CD4-positive, alpha-beta T cell treated with Interleukin-17A for 4 hours (primary cell): ENCODE measurements around the gene TIGD3.

Source experiments
- DNase-seq: peaks from one replicate; pipeline ENCODE4 v3.0.0-alpha.2; 2020; ENCODE audit warnings: mixed read lengths

TIGD3 gene, protein sequence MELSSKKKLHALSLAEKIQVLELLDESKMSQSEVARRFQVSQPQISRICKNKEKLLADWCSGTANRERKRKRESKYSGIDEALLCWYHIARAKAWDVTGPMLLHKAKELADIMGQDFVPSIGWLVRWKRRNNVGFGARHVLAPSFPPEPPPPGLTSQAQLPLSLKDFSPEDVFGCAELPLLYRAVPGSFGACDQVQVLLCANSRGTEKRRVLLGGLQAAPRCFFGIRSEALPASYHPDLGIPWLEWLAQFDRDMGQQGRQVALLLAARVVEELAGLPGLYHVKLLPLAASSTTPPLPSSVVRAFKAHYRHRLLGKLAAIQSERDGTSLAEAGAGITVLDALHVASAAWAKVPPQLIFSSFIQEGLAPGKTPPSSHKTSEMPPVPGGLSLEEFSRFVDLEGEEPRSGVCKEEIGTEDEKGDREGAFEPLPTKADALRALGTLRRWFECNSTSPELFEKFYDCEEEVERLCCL

DNA sequence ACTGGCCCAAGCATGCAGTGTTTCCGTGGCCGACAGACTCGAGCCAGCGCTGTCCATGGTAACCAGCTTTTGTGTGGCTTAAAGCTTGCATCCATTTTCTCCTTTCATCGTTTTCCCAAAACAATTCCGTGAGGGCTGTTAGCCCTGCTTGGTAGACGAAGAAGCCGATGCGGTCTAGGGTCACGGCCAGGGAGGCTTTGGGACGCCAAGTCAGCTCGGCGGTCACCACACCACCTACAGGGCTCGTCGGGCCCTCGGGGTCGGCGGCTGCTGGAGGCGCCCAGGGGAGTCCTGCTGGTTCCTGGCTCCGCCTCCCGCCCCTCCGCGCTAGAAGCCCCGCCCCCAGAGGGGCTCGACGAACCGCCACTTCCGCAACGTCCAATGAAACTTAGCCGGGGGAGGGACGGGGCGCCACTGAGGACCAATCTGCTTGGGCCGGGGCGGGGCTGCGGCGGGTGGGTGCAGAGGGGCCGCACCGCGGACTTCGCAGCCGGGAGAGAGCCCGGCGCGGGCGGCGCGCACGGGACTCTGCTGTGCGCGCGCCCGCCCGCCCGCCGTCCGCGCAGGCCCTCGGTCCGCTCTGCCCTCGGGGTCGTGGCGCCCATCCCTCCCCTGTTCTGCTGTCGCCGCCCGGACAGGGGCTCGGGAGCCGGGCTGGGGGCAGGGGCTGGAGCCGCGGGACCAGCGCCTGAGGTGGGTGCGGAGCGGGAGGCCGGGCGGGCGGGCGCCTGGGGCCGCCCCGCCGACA lies at the start of gene TIGD3:
Gene TIGD3 (plus strand): TSS at position 487 of the 748 bp plus-strand sequence. CDS start 1,058 bp downstream, outside the sequence.
- peak; percentile 99 for DNase-seq

DNA sequence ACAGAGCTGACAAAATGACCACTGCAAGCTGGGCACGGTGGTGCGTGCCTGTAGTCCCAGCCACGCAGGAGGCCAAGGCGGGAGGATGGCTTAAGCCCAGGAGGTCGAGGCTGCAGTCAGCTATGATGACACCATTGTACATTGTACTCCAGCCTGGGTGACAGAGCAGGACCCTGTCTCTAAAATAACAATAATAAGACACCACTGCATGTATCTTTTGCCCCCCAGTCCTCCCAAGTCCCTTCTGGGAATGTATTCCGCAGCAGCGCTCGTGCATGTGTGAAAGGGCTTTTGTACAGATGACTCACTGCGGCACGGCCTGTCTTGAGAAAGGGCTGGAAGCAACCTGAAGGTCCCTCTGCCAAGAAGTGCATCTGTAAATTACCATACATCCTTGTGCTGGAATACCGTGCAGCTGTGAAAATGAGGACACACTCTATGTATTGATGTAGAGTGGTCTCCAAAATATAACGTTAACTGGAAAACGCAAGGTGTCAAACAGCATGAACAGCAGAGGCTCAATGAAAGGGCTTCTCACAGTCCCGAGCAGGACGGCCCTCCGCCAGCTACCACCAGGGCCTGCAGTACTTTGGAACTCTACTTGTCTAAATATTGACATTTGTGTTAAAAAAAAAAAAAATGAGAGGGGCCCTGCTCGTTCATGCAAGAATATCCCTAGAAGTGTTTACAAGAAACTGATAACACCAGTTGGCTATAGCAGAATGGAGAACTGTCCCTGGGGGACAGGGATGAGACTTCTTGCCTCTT lies 48.9 kb upstream of the TIGD3 start:
- DNase-seq = no peak

DNA sequence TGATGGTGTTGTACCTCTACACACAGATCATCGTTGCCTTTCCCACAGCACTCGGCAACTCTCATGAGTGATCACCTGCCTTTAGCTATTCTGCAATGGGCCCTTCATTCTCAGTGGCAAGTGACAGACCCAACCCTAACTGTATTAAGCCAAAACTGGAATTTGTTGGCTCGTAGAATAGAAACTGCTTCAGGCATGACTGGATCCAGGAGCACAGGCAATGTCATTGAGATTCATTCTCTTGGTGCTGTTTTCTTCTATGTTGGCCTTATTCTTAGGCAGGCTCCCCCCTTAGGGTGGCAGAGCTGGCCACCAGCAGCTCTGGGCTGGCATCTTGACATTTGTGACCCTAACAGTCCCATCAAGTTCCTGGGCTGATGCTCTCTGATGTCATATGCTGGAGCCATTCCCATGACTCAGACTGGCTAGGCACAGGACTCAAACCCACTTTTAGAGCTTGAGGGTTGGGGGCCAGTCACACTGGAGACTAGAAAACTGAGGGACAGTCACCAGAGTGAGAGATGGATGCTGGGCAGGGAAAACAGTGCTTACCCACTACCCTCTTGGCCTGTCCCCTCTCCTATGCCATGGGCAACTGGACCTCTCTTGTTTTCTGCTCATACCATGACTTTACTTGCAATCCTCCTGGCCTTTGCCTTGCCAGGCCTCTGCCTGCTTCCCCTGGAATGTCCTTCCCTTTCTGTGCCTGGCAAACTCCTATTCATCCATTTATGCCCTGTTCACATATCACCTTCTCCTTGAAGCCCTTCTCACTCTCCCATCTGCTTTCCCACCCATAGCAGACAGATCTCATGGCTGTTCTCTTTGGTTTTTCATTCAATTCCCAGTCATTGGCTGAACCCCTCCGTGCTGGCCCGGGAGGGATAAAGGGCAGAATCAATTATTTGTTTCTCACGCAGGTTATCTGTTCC lies 47.0 kb upstream of the TIGD3 start:
- DNase-seq = no peak

DNA sequence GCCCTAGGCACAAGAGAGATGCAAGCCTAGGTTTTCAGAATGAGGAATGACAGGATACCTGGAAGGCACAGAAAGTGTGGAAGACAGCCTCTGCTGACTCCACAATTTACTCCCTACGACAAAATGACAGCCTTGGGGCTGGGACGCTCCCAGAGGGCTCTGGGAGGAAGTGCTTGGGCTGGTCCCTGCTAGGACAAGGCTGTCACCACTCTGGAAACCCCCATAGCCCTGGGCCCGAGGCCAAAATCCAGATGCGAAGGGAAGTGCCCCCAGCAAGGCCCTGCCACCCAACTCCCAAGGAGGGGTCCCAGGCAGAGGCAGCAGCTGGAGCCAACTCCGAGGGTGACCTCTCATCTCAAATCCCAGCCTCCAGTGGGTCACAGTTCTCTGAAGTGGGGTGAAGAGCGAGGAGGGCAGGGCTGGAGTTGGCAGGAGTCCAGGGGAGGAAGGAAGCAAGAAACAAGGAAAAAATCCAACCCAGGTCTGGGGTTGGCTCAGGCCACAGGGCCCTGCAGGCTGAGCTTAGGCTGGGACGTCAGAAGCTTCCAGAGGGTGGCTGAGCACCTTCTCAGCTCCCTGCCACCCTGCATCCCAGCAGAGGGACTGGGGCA lies 46.2 kb upstream of the TIGD3 start:
- no peak for DNase-seq

DNA sequence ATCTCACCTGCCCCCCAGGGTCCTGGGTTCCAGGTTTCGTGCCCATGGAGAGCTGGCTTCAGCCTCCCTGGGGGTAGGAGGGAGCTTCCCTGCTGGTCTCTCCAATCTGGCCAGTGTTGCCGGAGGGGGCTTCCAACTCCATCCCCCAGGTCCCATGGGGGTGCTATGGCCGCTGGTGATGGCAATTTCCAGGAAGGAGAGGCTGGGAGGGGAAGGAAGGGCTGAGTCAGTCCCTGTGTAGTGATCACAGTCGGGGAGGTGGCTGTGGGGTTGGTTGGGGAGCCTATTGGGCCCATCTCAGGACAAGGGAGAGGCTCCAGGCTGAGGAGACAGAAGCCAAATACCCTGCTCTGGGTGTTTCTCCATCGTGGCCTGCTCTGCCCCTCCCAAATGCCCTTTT lies 45.5 kb upstream of the TIGD3 start:
- no peak for DNase-seq

DNA sequence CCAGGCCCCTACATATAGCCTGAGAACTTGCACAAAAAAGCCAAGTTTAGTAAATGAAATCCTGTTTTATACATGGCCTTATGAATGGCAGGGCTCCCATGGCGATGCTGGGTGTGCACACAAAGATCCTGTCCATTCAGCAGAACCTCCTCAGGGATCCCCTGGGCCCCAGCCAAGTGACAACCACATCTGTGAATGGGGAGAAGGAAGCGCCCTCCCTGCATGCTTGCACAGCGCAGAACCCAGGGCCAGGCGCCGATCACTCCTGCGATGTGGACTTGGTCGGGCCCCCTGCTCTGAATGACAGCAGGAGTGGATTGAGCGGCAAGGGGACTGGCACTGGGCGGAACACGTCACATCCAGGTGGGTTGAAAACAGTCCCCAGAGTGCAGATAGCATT lies 44.3 kb upstream of the TIGD3 start:
- DNase-seq = no peak

DNA sequence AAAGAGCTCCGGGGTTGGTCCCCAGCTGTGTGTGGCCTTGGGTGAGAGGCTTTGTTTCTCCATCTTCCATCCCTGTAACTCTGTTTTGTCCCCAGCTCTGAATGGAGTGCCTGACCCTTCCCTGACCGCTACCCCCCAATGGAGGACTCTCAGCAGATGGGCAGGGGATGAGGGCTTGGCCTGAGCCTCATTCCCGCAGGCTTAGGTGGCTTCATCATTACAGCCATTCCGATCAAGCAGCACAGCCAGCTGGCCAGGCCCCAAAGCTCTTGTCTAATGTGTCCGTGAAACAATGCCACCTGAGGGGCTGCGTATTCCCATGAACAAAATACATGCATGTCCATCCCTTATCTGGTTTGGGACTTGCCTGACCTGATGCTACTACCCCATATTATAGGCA lies 43.8 kb upstream of the TIGD3 start:
- no peak for DNase-seq

DNA sequence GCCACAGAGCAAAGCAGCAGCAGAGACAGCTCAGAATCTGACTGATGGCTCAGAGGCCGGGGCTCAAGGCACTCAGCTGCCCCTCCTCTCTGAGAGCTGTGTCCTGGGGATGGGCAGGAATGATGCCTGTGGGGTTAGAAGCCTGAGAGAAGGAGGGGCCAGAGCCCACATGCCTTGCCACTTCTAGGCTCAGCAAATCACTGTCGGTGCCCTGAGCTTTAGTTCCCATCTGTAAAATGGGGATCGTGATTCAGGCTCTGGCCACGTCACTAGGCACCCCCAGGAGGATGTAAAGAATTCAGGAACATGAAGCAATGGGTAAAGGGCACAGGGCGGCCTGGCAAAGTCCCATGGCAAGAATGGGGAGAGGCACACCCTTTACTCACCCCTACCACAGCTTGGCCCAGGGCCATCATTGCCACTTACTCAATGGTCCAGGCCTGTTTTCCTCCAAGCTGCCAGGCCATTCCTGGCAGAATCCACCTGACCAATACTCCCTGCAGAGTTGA lies 43.3 kb upstream of the TIGD3 start:
- DNase-seq = no peak

DNA sequence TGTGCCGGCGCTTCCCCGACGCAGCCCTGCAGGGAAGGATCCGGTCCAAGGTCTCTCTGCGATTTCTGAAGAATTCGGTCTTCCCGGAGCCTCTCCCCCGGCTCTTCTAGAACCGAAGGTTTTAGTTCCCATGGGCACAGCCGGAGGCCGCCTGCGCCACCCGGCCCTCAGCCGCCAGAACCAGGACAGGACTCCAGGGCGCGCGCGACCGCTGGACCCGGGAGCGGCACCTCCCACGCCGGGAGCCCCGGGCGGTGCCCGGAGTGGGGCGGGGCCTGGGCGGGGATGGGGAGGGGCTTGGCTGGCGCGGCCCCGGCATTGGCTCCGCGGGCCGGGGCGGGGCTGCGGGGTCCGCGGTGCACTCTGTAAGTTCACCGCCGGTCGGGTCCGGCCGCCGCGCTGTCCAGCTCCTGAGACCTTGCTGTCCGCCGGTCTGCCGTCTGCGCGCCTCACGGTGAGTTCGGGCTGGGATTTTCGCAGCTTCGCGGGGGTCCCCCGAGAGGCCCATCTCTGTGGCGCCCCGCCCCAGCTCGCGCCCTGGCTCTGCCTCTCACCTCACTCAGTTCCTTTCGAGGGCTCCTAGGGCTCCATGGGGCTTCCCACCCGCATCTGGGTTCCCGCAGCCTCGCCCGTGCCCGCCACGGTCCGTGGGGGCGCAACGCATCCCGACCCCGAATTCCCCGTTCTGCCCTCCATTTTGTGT lies 39.9 kb upstream of the TIGD3 start, which contains the start of gene CDC42EP2:
Gene CDC42EP2 (plus strand): TSS at position 366 of the 703 bp plus-strand sequence. CDS start 6,033 bp downstream, outside the sequence.
- peak; percentile 87 for DNase-seq

DNA sequence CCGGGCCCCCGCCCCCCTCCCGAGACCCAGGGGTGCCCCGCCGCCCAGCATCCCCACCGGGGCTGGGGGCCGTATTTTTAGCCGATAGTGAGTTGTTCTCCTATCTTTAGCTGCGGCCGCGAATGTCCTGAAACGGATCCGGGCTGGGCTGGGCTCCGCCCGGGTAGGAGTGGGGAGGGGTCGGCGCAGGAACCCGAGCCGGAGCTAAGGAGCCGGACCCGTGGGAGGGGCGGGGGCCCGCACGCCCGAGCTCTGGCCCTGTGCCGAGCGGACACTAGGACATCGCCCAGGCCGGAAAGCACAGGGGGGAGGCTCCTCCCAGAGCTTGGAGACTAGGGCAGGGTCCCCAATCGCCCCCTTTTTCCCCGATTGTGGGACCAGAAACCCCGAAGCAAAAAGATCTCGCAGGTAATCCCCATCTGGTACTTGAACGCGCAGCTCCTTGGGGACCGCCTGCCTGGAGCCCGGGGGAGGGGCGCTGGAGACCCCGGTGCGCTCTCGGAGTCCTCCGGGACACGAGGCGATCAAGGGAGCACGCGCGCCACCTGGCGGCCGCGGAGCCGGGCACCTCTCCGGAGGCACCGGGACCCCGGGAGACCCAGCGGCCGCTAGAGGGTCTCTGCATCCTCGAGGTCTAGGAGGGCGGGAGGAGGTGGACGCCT lies 39.2 kb upstream of the TIGD3 start:
- DNase-seq = peak; percentile 89

DNA sequence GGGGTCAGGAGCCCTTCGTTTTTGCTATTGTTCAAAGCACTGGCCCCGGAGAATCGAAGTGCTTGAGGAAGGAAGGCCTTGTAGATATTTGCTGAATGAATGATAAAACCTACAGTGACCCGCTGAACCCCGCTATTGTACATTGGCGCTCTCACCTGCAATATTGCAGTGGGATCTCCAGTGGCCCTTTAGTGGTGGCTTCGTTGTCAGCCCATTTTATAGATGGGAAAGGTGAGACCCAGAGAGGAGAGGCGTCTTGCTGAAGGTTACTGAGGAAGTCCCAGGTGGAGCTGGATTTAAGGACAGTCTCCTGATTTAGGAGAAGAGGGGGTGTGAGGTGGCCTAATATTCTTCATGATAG lies 38.7 kb upstream of the TIGD3 start:
- no peak for DNase-seq

DNA sequence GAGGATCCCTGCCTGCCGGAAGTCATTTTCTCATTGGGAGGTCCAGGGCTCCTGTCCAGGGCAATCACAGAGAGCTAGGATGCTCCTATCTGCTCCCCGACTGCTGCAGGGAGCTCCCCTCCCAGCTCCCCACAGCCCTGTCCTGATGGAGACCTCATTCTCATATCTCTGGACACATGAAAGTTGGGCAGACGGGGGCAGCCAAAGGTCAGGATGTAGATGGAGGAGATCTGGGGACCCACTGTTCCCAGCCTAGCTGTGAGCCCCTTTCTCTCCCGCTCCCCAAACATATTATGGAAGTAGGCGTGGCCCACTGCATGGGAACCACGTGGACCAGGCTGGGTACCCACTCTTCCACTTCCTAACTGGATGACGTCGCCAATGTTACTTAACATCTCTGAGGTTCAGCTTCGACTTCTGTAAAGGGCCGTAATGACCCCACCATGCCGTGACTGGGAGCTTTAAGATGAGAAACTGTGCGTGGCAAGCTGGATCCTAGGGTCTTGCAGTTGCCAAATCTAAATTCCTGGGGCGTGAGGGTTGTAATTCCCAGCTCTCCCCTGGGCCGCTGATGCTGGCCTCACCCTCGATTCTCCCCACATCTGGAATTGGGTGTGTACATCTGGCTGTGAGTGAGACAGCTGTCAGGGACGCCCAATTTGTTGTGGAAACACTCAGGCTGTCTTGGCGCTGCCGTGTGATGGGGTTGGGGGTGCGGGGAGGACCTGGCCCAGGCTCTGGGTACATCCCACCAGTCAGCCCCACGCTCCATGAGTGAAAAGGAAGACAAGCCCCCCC lies 38.1 kb upstream of the TIGD3 start:
- DNase-seq = no peak

DNA sequence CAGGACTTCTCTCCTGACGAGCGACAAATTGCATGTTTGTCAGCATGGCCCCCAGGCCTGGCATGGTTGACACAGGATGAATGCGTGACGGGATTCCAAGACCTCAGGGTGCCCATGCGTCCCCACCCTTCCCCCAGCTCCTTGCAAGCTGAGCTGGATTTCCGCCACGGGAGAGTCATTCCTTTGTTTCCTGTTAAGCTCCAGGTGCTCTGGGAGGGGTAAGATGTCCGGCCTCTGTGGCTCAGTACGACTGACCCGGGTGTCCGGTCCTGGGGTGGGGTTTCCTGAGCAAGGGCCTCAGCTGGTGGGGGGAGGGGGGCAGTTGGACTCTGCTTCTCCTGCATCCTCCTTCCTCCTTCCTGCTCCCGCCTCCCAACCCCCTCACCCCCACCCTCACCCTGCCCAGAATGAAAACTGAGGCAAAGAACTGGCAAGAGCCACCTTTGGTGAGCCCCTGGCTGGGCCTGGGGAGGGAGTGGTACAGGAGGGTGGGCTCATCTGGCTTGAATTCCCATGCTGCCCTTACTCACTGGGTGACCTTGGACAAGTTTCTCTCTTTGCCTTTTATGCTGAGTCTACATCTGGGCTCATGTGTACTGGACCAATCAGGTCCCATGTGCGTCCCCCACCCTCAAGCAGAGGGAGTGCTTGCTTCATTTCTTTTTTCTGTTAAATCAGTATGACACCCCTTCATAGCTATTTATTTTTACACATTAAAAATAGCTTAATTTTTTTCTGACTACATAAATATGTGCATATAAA lies 37.3 kb upstream of the TIGD3 start:
- DNase-seq = no peak

DNA sequence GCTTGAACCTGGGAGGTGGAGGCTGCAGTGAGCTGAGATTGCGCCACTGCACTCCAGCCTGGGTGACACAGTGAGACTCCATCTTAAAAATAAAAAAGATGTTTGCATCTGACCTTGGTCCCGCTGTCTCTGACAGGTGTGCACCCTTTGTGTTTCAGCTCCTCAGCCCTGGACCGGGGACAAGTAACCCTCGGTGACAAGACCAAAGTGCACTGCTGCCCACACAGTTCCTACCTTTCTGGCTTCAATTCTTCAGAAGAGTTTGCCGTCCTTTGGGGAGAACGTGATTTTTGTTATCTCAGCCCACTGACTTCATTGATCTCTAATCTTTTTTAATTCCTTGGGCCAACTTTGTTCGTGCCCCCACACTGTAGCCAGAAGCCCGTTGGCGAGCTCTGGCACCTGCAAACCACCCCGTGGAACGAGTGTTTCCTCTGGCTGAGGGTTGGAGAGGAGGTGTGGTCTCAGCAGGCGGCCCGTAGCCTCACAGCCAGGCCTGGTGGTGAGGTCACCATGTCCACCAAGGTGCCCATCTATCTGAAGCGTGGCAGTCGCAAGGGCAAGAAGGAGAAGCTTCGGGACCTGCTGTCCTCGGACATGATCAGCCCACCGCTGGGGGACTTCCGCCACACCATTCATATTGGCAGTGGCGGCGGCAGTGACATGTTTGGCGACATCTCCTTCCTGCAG lies 34.0 kb upstream of the TIGD3 start:
- DNase-seq = no peak

DNA sequence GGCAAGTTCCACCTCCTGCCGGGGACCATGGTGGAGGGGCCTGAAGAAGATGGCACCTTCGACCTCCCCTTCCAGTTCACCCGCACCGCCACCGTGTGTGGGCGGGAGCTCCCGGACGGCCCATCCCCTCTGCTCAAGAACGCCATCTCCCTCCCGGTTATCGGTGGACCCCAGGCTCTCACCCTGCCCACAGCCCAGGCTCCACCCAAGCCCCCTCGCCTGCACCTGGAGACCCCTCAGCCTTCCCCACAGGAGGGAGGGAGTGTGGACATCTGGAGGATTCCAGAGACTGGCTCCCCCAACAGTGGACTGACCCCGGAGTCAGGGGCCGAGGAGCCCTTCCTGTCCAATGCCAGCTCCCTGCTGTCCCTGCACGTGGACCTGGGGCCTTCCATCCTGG lies 33.5 kb upstream of the TIGD3 start:
- DNase-seq = no peak

DNA sequence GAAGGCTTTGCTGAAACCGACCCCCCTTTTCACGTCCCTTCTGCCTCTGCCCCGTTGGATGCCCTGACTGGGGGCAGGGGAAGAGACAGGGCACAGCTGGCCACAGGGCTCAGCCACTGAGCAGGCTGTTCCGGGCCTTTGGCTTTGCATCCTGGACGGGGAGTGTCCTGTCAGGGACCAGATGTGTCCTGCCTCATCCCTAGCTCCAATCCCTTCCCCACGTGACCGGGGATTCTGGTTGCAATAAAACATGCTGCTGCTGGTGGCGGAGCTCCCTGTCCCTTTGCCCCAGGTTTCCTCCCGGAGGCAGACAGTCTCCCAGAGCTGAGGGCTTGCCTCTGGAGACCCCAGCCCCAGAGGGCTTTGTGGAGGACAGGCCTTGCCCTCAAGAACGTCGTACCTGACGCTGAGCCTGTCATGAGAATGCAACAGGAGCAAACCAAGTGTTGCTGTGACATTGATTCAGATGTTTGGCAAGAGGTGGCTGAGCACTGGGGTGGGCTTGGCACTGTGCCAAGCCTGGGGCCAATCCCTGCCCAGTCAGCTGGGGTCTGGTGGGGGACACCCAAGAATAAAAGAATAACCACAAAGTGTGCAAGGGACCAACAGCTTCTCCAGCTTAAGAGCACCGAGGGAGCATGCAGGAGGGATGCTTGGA lies 32.6 kb upstream of the TIGD3 start:
- DNase-seq = no peak

DNA sequence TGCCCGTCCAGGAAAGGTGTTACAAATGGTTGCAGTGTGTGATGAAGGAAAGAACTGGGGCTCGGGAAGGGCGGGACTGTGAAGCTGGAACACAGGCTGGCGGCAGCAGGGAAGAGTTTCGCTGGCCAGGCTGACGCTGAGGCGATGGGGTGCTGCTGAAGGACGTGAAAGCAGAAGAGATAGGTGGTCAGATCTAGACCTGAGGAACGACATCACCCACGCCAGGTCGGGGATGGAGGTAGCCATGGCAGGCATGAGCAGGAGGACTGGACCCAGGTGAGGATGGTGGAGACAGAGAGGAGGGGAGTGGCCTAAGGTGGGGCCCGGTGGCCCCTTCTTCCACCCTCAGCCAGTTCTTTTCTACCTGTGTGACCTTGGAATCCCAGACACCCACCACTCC lies 30.7 kb upstream of the TIGD3 start:
- no peak for DNase-seq
